Fibroblast of the conjunctiva (primary cell): ENCODE measurements around the gene SEC14L2.

ENCODE experiments used
- DNase-seq: peaks from one replicate; pipeline ENCODE4 v3.0.0-alpha.2; 2010; ENCODE audit warnings: low read depth

Gene SEC14L2

GRCh38 chr22:30405731-30406130 is 8.9 kb downstream of the SEC14L2 start:
- no peak for DNase-seq

GRCh38 chr22:30406400-30406799 is 9.6 kb downstream of the SEC14L2 start:
- DNase-seq, result no peak

- DNase-seq, result no peak
Measured at GRCh38 chr22:30408388-30409102, 11.7 kb downstream of the SEC14L2 start.

- DNase-seq, result no peak
Measured at GRCh38 chr22:30411780-30412179, 15.0 kb downstream of the SEC14L2 start.

GRCh38 chr22:30413001-30413400 is 16.2 kb downstream of the SEC14L2 start:
- DNase-seq, result no peak

GRCh38 chr22:30413745-30414524 is 17.1 kb downstream of the SEC14L2 start:
- DNase-seq, result no peak

GRCh38 chr22:30414525-30415047 is 17.8 kb downstream of the SEC14L2 start:
- no peak for DNase-seq

- DNase-seq, result no peak
Measured at GRCh38 chr22:30416403-30416802, 19.6 kb downstream of the SEC14L2 start.

GRCh38 chr22:30416837-30417236 is 20.0 kb downstream of the SEC14L2 start:
- DNase-seq, result no peak

- peak; percentile 76 for DNase-seq
Measured at GRCh38 chr22:30420347-30421125, 23.7 kb downstream of the SEC14L2 start.

GRCh38 chr22:30421695-30422480 is 25.1 kb downstream of the SEC14L2 start:
- DNase-seq, result no peak

- peak; percentile 84 for DNase-seq
Measured at GRCh38 chr22:30422481-30423300, 25.9 kb downstream of the SEC14L2 start.

- DNase-seq, result no peak
Measured at GRCh38 chr22:30423301-30423958, 26.6 kb downstream of the SEC14L2 start.

- peak; percentile 100 for DNase-seq
Measured at GRCh38 chr22:30423959-30424533, 27.2 kb downstream of the SEC14L2 start.

- no peak for DNase-seq
Measured at GRCh38 chr22:30424534-30425326, 27.9 kb downstream of the SEC14L2 start.

- no peak for DNase-seq
Measured at GRCh38 chr22:30425327-30425615, 28.5 kb downstream of the SEC14L2 start.

- no peak for DNase-seq
Measured at GRCh38 chr22:30425616-30426387, 29.0 kb downstream of the SEC14L2 start, which contains the start of gene MTFP1. MTFP1 (plus strand) TSS chr22:30425768; CDS start chr22:30425880, 112 bp downstream.
